Amniotic stem cell (primary cell): ENCODE results near the gene OR51B5.
A peak's percentile ranks its signal among the peaks of the same experiment; 100 is the strongest.
"Not testable (repeated sequence)": the region's sequence is repeated elsewhere in the genome, so short reads cannot be mapped to it uniquely, and the experiment has no call there.

Experiments
- DNase-seq: peaks from one replicate; lab custom pipeline; 2025; lab: John Stamatoyannopoulos, UW

Gene OR51B5

GRCh38 chr11:5343474-5344335 lies at the start of gene OR51B5:
OR51B5 (minus strand) TSS chr11:5343524; CDS start chr11:5343524, 0 bp downstream.
- no peak for DNase-seq

GRCh38 chr11:5390210-5390609 lies 46.9 kb upstream of the OR51B5 start:
- no peak for DNase-seq

GRCh38 chr11:5384335-5384734 lies 41.0 kb upstream of the OR51B5 start:
- no peak for DNase-seq

- no peak for DNase-seq
Measured at GRCh38 chr11:5383576-5383975, 40.3 kb upstream of the OR51B5 start, which contains the start of gene OR51M1. OR51M1 (plus strand) TSS chr11:5383812; CDS start chr11:5389399, 5,587 bp downstream.

- DNase-seq: peak; percentile 56
Measured at GRCh38 chr11:5380740-5381342, 37.5 kb upstream of the OR51B5 start.

- peak; percentile 51 for DNase-seq
Measured at GRCh38 chr11:5369789-5370188, 26.5 kb upstream of the OR51B5 start.

- no peak for DNase-seq
Measured at GRCh38 chr11:5368502-5369043, 25.2 kb upstream of the OR51B5 start.

GRCh38 chr11:5367448-5368074 lies 24.2 kb upstream of the OR51B5 start:
- no peak for DNase-seq

- no peak for DNase-seq
Measured at GRCh38 chr11:5366856-5367255, 23.5 kb upstream of the OR51B5 start.

GRCh38 chr11:5366365-5366764 lies 23.0 kb upstream of the OR51B5 start:
- DNase-seq: not testable (repeated sequence)

- no peak for DNase-seq
Measured at GRCh38 chr11:5364214-5364613, 20.9 kb upstream of the OR51B5 start.

GRCh38 chr11:5363679-5364078 lies 20.4 kb upstream of the OR51B5 start:
- DNase-seq: no peak

GRCh38 chr11:5362017-5362625 lies 18.8 kb upstream of the OR51B5 start:
- DNase-seq: no peak

GRCh38 chr11:5356031-5356430 lies 12.7 kb upstream of the OR51B5 start:
- not testable (repeated sequence) for DNase-seq

- DNase-seq: no peak
Measured at GRCh38 chr11:5351208-5351607, 7.9 kb upstream of the OR51B5 start, which contains the start of gene OR51B6. OR51B6 (plus strand) TSS chr11:5351508; CDS start chr11:5351508, 0 bp downstream.

GRCh38 chr11:5349550-5349949 lies 6.2 kb upstream of the OR51B5 start:
- no peak for DNase-seq

- no peak for DNase-seq
Measured at GRCh38 chr11:5348551-5349194, 5.3 kb upstream of the OR51B5 start.

GRCh38 chr11:5345831-5346230 lies 2.5 kb upstream of the OR51B5 start:
- DNase-seq: no peak

- no peak for DNase-seq
Measured at GRCh38 chr11:5339771-5340322, 3.5 kb downstream of the OR51B5 start.

GRCh38 chr11:5337253-5337652 lies 6.1 kb downstream of the OR51B5 start:
- not testable (repeated sequence) for DNase-seq

- DNase-seq: no peak
Measured at GRCh38 chr11:5336331-5336730, 7.0 kb downstream of the OR51B5 start.
